Measurements from ENCODE around the gene HACD1.

Gene HACD1

GRCh38 chr10:17564911-17565310 is 52.3 kb downstream of the HACD1 start:
- DNase-seq, result no peak

- no peak for DNase-seq
These were observed 53.7 kb downstream of the HACD1 start for GRCh38 chr10:17563452-17563851.

- DNase-seq, result no peak
These were observed 54.6 kb downstream of the HACD1 start for GRCh38 chr10:17562614-17563013.

GRCh38 chr10:17561111-17561510 is 56.1 kb downstream of the HACD1 start:
- no peak for DNase-seq

GRCh38 chr10:17557459-17557858 is 59.7 kb downstream of the HACD1 start:
- no peak for DNase-seq

GRCh38 chr10:17548770-17549169 is 68.4 kb downstream of the HACD1 start:
- no peak for DNase-seq

- DNase-seq, result no peak
These were observed 69.0 kb downstream of the HACD1 start for GRCh38 chr10:17548162-17548561.

- DNase-seq, result no peak
These were observed 70.1 kb downstream of the HACD1 start for GRCh38 chr10:17547060-17547459.

GRCh38 chr10:17544465-17544864 is 72.7 kb downstream of the HACD1 start:
- DNase-seq, result no peak

All from NCI-H524 treated with DMSO at 0.1 percent for 48 hours (cell line).